DOHH2 (cell line): ENCODE results near the gene LPIN3.

ENCODE experiments used
- H3F3A ChIP-seq: fragments of 200-600 bp; sonication (generic), shearing (Covaris generic); 2 replicates; pipeline ENCODE4 v1.6.0; 2016; ENCODE audit warnings: antibody characterized with exemption, mild to moderate bottlenecking; ENCODE audit not compliant: control insufficient read depth, insufficient read depth
- H3K27ac ChIP-seq: fragments of 200-600 bp; sonication (generic); 2 replicates; pipeline ENCODE4 v1.5.1; 2014; ENCODE audit warnings: low read depth, mild to moderate bottlenecking, low read length, moderate library complexity
- H3K27me3 ChIP-seq: fragments of 200-600 bp; sonication (generic); 2 replicates; pipeline ENCODE4 v1.6.1; 2014; ENCODE audit warnings: mild to moderate bottlenecking, low read length, mixed read lengths; ENCODE audit not compliant: control insufficient read depth
- H3K36me3 ChIP-seq: fragments of 200-600 bp; sonication (generic); 2 replicates; pipeline ENCODE4 v1.6.1; 2014; ENCODE audit warnings: mild to moderate bottlenecking, low read length, moderate library complexity, mixed read lengths; ENCODE audit not compliant: control insufficient read depth
- H3K4me1 ChIP-seq: fragments of 200-600 bp; sonication (generic); 2 replicates; pipeline ENCODE4 v1.6.1; 2014; ENCODE audit warnings: mild to moderate bottlenecking, low read length, mixed read lengths; ENCODE audit not compliant: control insufficient read depth
- H3K4me2 ChIP-seq: fragments of 200-600 bp; sonication (generic); 2 replicates; pipeline ENCODE4 v1.6.0; 2014; ENCODE audit warnings: mild to moderate bottlenecking, low read length, moderate library complexity
- H3K4me3 ChIP-seq: fragments of 200-600 bp; sonication (generic); 2 replicates; pipeline ENCODE4 v1.5.1; 2014; ENCODE audit warnings: mild to moderate bottlenecking, low read length, mixed read lengths
- H3K79me2 ChIP-seq: fragments of 200-600 bp; sonication (generic); 2 replicates; pipeline ENCODE4 v1.6.1; 2014; ENCODE audit warnings: mild to moderate bottlenecking, low read length, mixed read lengths; ENCODE audit not compliant: control insufficient read depth
- H3K9me2 ChIP-seq: fragments of 200-600 bp; sonication (generic); replicated peaks from 2 replicates; pipeline ENCODE4 v1.6.1; 2014; ENCODE audit warnings: mild to moderate bottlenecking, low read length, mixed read lengths; ENCODE audit not compliant: control insufficient read depth
- H3K9me3 ChIP-seq: fragments of 200-600 bp; sonication (generic); 2 replicates; pipeline ENCODE4 v1.6.1; 2014; ENCODE audit warnings: antibody characterized with exemption, low read length, mixed read lengths; ENCODE audit not compliant: control insufficient read depth, insufficient read depth
- H4K20me1 ChIP-seq: fragments of 200-600 bp; sonication (generic); 2 replicates; pipeline ENCODE4 v1.6.0; 2014; ENCODE audit warnings: low read depth, mild to moderate bottlenecking, antibody characterized with exemption, low read length, moderate library complexity; ENCODE audit not compliant: control insufficient read depth, insufficient read depth
- EZH2phosphoT487 ChIP-seq: fragments of 200-600 bp; sonication (generic); IDR thresholded peaks from 2 replicates; pipeline ENCODE4 v1.6.1; 2017; ENCODE audit warnings: borderline replicate concordance, mild to moderate bottlenecking, antibody characterized with exemption, low read length, moderate library complexity, mixed read lengths
- TF ChIP-seq, protein P1 (sequence below): fragments of 200-600 bp; sonication (generic); IDR thresholded peaks from one replicate; pipeline ENCODE4 v1.5.1; 2014; ENCODE audit warnings: antibody characterized with exemption, mild to moderate bottlenecking, low read depth, low read length; ENCODE audit not compliant: poor library complexity, severe bottlenecking

LPIN3 gene

DNA sequence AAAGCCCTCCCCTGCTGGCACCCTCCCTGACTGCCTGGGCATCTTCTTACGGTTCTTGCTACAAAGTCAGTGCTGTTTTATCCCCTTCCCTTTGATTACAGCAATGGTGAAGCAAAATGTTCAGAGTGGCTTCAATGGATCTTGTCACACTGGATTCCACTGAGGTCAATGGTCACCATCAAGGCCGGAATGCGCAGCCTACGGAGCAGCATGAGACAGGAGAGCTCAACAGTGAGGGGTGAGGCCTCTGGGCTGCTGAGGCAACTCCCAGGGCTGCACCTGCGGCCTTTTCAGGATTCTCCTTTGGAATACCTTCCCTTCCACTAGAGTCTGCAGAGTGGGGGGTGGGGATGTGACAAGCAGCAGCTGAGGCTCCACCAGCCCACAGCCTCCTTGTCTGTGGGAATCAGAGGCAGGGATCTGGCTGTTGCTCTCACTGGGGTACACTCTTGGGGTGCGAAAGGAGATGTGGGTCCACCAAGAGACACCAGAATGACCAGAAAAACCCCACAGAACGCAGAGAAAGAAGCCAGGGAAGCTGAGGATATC is 66.3 kb downstream of the LPIN3 start:
- Histone ChIP-seq H3K27me3 (no peaks in the 10 kb centered on the region), H3K4me1 (peaks cover 6% of the 10 kb centered on the region), H3K4me2 (no peak overlapping the region), H4K20me1 (no peaks in the 10 kb centered on the region), H3K9me3 (no peaks in the 10 kb centered on the region), H3K27ac (no peak overlapping the region), H3K79me2 (no peaks in the 10 kb centered on the region), H3K36me3 (peaks cover 40% of the 10 kb centered on the region), H3K4me3 (no peak overlapping the region), H3F3A (no peaks in the 10 kb centered on the region), H3K9me2 (no peaks in the 10 kb centered on the region)
- TF ChIP-seq EZH2phosphoT487, result no peak
- TF ChIP-seq, protein P1, sequence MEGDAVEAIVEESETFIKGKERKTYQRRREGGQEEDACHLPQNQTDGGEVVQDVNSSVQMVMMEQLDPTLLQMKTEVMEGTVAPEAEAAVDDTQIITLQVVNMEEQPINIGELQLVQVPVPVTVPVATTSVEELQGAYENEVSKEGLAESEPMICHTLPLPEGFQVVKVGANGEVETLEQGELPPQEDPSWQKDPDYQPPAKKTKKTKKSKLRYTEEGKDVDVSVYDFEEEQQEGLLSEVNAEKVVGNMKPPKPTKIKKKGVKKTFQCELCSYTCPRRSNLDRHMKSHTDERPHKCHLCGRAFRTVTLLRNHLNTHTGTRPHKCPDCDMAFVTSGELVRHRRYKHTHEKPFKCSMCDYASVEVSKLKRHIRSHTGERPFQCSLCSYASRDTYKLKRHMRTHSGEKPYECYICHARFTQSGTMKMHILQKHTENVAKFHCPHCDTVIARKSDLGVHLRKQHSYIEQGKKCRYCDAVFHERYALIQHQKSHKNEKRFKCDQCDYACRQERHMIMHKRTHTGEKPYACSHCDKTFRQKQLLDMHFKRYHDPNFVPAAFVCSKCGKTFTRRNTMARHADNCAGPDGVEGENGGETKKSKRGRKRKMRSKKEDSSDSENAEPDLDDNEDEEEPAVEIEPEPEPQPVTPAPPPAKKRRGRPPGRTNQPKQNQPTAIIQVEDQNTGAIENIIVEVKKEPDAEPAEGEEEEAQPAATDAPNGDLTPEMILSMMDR, result no peak

DNA sequence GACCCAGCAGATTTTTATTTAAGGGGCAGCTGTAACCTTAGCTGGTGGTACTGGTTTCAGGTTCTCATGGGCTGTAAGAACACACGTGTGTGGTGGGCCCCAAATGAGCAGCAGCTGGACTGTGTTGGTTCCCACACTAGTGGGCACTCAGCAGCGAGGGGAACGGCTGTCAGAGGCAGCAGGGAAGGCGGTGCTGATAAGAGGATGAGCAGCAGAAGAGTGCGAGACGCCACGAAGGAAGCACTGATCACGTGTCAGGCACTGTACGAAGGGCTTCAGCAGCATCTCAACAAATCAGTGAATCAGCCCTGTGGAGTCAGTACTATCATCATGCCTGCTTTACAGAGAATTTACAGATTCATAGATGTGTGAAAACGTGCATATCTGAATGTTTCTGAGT is 67.0 kb downstream of the LPIN3 start:
- Histone ChIP-seq H3K36me3 (peaks cover 45% of the 10 kb centered on the region), H3K27ac (no peak overlapping the region), H3K4me2 (no peak overlapping the region), H3F3A (no peaks in the 10 kb centered on the region), H3K4me1 (peaks cover 6% of the 10 kb centered on the region), H3K79me2 (no peaks in the 10 kb centered on the region), H4K20me1 (no peaks in the 10 kb centered on the region), H3K4me3 (no peak overlapping the region), H3K27me3 (no peaks in the 10 kb centered on the region), H3K9me3 (no peaks in the 10 kb centered on the region), H3K9me2 (no peaks in the 10 kb centered on the region)
- TF ChIP-seq, protein P1, result no peak
- no peak for TF ChIP-seq EZH2phosphoT487

DNA sequence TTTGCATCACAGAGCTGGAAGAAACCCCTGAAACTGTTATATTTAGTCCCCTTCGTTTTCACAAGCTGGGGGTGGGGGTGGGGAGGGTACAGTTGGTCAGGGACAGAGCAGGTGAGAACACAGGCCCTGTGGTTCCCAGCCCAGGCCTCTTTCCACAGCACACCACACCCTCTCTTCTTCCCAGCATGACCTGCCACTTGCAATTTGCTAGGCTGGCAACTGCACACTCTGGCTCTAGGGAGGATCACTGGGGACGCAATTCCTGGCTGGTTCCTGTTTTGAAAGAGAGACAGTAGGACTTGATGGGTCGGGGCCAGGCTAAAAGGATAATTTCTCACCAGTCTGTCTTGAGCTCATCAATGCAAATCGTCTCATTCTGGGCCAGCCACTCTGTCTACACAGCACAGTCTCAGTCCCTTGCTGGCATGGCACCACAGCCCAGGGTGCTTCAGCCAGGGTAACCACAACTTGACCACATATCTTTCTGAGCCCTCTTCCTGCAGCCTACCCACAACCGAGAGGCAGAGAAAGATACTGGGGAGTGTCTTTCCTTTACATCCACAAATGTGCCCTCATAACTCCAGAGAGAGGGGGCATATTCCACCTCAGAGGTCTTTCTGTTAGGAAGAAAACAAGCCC is 67.7 kb downstream of the LPIN3 start:
- Histone ChIP-seq H3K79me2 (no peaks in the 10 kb centered on the region), H3K36me3 (peaks cover 51% of the 10 kb centered on the region), H3K4me3 (no peak overlapping the region), H3K4me2 (no peak overlapping the region), H3K9me3 (no peaks in the 10 kb centered on the region), H3K27ac (no peak overlapping the region), H3K9me2 (no peaks in the 10 kb centered on the region), H3K4me1 (peaks cover 8% of the 10 kb centered on the region), H4K20me1 (no peaks in the 10 kb centered on the region), H3K27me3 (no peaks in the 10 kb centered on the region), H3F3A (no peaks in the 10 kb centered on the region)
- TF ChIP-seq, protein P1, result no peak
- no peak for TF ChIP-seq EZH2phosphoT487
